HG03439 (cell line): ENCODE measurements around the gene VPS16.
"Not testable (repeated sequence)": the region's sequence is repeated elsewhere in the genome, so short reads cannot be mapped to it uniquely, and the experiment has no call there.

Experiments used
- ATAC-seq: cut with Tn5 transposase; IDR thresholded peaks from one replicate; pipeline ENCODE4 v1.9.1; 2021; ENCODE audit warnings: mild to moderate bottlenecking, moderate library complexity; ENCODE audit not compliant: unreplicated experiment

The VPS16 gene

DNA sequence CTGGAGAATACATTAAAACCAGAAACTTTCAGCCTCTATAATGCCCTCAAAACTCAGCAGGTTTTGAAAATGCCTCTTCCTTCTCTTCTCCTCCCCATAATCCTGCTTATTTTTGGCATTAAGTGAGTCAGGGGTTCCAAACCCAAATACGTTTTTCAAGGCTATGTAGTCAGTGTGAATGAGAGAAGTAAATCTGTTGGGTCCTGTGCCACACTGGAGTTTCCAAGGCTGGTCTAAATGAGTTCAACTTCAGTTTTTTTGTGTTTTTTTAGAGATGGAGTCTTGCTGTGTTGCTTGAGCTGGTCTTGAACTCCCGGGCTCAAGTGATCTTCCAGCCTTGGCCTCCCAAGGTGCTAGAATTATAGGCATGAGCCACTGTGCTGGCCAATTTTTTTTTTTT lies 53.7 kb downstream of the VPS16 start:
- no peak for ATAC-seq

DNA sequence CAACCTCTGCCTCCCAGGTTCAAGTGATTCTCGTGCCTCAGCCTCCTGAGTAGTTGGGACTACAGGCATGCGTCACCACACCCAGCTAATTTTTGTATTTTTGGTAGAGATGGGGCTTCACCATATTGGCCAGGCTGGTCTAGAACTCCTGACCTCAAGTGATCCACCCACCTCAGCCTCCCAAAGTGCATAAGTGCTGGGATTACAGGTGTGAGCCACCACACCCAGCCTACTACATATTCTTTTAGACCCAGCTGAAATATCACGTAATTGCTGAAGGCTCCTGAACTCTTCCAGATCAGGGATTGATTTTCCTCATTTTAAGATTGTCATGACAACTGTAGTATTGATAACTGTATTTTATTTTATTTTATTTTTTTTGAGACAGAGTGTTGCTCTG lies 54.6 kb downstream of the VPS16 start:
- not testable (repeated sequence) for ATAC-seq

DNA sequence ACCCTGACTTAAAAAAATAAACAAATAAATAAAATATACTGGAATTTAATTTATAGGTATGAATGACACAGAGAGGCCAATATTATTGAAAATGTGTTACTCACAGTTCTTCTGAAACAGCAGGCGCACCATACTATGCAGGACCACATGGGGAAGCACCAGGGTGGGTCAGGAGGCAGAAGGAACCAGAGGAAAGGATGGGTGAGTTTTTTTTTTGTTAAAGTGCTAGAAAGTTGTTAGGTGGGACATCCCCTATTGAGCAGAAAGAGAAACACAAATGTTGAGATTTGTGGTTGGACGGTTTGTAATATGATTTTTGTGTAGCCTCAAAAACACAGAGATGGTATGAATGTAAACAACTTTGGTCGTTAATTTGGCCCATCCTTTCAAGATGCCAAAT lies 58.7 kb downstream of the VPS16 start:
- no peak for ATAC-seq

DNA sequence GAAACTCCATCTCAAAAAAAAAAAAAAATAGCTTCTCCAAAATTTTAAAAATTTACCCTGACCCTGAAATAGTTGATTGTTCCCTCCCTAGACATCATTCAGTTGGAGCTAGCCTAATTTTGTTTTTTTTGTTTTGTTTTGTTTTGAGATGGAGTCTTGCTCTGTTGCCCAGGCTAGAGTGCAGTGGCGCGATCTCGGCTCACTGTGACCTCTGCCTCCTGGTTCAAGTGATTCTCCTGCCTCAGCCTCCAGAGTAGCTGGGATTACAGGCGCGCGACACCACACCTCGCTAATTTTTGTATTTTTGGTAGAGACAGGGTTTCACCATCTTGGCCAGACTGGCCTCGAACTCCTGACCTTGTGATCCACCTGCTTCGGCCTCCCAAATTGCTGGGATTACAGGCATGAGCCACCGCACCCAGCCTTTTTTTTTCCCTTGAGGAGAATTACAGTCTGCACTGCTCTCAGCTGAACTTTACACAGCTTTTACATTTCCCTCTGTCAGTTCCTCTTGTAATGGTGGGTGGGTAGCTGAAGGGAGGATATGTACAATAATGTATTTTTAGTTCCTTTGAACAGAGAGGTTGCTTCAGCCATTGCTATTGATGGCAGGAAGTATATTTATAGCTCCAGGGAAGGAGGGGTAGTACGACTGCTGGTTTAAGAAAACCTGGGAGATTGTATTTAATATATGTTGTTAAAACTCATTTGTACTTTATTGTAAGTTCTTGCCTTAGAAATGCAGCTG lies 60.5 kb downstream of the VPS16 start:
- no peak for ATAC-seq

DNA sequence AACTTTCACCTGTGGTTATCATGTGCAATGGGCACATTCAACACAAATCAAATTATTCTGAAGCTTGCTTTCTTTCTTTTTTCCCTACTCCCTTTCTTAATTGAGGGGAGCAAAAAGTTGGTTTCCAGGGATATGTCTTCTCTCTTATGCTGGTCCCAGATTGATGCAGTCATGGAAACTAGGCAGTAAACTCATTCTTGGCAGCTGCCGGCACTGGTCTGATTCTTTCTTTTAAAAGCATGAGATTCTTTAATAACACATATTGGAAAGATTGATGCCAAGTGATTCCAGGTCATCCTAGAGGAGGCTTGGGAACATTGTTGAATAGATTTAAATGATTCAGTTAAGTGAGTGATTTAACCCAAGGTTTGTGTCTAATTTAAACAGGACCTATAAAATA lies 61.7 kb downstream of the VPS16 start:
- no peak for ATAC-seq

DNA sequence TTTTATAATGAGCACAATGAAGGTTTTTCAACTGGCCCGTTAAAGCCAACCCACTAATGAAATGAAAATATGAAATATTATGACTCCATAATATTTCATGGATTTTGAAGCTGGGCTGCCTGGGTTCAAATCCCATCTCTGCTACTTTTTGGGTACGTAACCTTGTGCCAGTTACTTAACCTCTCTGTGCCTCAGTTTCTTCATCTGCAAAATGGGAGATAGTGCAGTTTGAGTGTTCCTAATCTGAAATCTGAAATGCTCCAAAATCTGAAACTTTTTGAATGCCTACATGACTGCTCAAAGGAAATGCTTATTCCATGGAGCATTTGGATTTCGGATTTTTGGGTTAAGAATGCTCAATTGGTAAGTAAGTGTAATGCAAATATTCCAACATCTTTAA lies 62.3 kb downstream of the VPS16 start:
- no peak for ATAC-seq

DNA sequence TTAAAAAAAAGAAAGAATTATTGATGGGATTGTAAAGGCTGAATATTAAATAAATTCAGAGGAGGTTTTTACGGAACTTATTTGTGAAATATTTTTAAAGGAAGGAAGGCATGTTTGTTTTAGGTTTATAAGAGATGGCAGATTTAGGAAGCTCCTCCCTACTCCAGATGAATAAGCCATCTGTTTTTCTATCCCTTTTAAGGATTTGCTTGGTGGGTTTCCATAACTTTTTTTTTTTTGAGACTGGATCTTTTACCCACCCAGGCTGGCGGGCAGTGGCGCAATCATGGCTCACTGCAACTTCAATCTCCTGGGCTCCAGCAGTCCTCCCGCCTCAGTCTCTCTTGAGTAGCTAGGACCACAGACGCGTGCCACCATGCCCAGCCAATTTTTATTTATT lies 63.1 kb downstream of the VPS16 start:
- no peak for ATAC-seq

DNA sequence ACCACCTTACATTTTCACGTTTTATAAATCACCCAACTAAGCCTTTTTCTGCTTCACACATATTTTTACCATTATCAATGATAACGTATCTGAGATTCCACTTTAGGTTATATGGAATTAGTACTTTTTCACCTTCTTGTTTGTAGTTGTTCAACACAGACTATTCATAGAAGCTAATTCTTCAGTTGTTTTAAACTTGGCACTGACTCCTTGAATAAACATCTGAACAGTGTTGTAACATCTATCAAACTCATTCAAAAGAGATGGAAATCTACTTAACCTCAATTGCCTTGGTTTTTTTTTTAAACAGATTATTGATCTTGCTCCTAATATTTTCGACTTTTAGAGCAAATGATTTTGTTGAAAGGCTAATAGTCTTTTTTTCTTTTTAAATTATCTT lies 67.0 kb downstream of the VPS16 start:
- ATAC-seq: no peak

DNA sequence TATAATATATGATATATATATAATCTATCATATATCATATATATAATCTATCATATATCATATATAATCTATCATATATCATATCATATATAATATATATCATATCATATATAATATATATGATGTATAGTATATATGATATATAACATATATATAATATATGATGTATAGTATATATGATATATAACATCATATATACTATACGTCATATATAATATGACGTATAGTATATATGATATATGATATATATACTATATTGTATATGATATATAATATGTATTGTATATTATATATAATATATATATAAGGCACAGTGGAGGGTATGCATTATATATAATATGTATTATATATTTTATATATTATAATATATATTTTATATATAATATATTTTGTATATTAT lies 69.4 kb downstream of the VPS16 start:
- no peak for ATAC-seq

DNA sequence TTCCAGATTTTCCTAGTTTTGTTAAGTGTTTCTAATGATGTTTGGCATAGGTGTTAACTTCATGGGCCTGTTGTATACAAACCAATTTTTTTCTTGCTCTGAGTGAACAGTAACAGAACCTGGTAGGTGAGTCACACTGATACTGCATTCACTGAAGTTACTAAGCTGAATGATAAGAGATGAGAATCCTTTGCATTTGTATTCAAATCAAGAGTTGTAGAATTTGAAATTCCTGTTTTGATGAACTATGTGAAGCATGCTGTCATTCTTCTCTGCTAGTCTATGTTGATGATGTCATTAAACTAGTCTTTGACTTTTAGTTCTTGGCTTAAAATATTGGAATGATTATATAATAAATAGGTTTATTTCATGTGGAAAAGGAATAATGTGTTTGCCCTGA lies 70.7 kb downstream of the VPS16 start:
- no peak for ATAC-seq

DNA sequence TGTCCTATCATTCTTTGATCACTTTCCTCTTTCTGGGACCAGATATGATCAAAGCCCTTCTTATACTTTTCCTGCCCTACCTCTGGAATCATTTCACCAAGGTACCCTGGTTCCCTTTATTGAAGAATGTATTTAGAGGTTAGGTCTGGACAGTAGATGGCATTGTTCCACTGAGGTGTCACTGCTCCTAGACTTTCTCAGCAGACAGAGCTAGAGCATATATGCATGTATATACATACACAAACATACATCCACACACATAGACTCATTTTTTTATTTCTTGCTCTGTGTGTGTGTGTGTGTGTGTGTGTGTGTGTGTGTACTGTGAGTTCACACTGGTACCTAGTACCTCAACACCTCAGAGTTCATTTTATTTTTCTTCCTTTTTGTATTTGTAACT lies 73.6 kb downstream of the VPS16 start:
- ATAC-seq: no peak
